Right atrium auricular region (tissue), 2 donors: Measurements from ENCODE around the gene ZNF454. TPM values are rescaled to one million over a fixed set of nuclear protein-coding genes. Genes with fewer than 3 reads are reported as not detected.

ENCODE experiments used
- total RNA-seq, 2 donors: library from RNA; depleted of rRNA; stranded (reverse); fragments of >200 nt; gene quantifications; one replicate each; pipeline ENCODE4 v1.1.0, GENCODE V29; 2016

Gene ZNF454
- total RNA-seq, 2 donors from 2014 or later = 2.5 to 2.6 TPM

Other genes with a start within 250 kb of the ZNF454 start
- gene ZNF354A, start 210.5 kb upstream of the ZNF454 start, total RNA-seq = 1 to 10 TPM; 6.4 to 8.1 TPM
- gene ZNF354B, start 81.2 kb upstream of the ZNF454 start, total RNA-seq = 1 to 10 TPM; 4.6 to 8.2 TPM
- 1 to 10 TPM in 1 of 2 donors, under 1 TPM in 1; 0.43 to 2.0 TPM for gene ZFP2, start 45.3 kb upstream of the ZNF454 start, total RNA-seq
- not detected for gene GRM6, start 54.1 kb downstream of the ZNF454 start, total RNA-seq
- gene ZNF879, start 82.6 kb downstream of the ZNF454 start, total RNA-seq = 1 to 10 TPM; 2.6 to 6.9 TPM
- gene ZNF354C, start 119.2 kb downstream of the ZNF454 start, total RNA-seq = 1 to 10 TPM; 2.4 to 2.7 TPM